G401.6 (cell line): ENCODE results near the gene ARHGEF33.

ENCODE experiments used
- FAIRE-seq: peaks from 2 replicates; lab custom pipeline; 2012; peaks lifted over from hg19 to GRCh38; lab: Jason Lieb, UNC

ARHGEF33 gene

GRCh38 chr2:38889575-38889974 lies at the start of gene ARHGEF33:
ARHGEF33 (plus strand) TSS chr2:38889875; CDS start chr2:38919448, 29,573 bp downstream.
- FAIRE-seq, result peak; percentile 72

GRCh38 chr2:38850045-38850444 lies 39.6 kb upstream of the ARHGEF33 start:
- no peak for FAIRE-seq

- no peak for FAIRE-seq
Observed at GRCh38 chr2:38856165-38856564, 33.5 kb upstream of the ARHGEF33 start.

- FAIRE-seq, result no peak
Observed at GRCh38 chr2:38862476-38862875, 27.2 kb upstream of the ARHGEF33 start.

GRCh38 chr2:38863061-38863695 lies 26.5 kb upstream of the ARHGEF33 start:
- FAIRE-seq, result no peak

- FAIRE-seq, result no peak
Observed at GRCh38 chr2:38866773-38867443, 22.8 kb upstream of the ARHGEF33 start.

- no peak for FAIRE-seq
Observed at GRCh38 chr2:38871432-38871831, 18.2 kb upstream of the ARHGEF33 start.

GRCh38 chr2:38873763-38874162 lies 15.9 kb upstream of the ARHGEF33 start:
- no peak for FAIRE-seq

- no peak for FAIRE-seq
Observed at GRCh38 chr2:38875227-38875575, 14.5 kb upstream of the ARHGEF33 start.

- peak; percentile 76 for FAIRE-seq
Observed at GRCh38 chr2:38875576-38876367, 13.9 kb upstream of the ARHGEF33 start, which contains the start of the genes DHX57 and MORN2. DHX57 (minus strand) TSS chr2:38875934; CDS start chr2:38868405, 7,529 bp downstream. MORN2 (plus strand) TSS chr2:38875976.

- FAIRE-seq, result no peak
Observed at GRCh38 chr2:38876407-38876806, 13.3 kb upstream of the ARHGEF33 start.

GRCh38 chr2:38886063-38886462 lies 3.6 kb upstream of the ARHGEF33 start:
- FAIRE-seq, result no peak

GRCh38 chr2:38887347-38887746 lies 2.3 kb upstream of the ARHGEF33 start:
- no peak for FAIRE-seq

GRCh38 chr2:38887902-38888554 lies 1.6 kb upstream of the ARHGEF33 start:
- FAIRE-seq, result no peak

GRCh38 chr2:38889045-38889444 lies 630 bp upstream of the ARHGEF33 start:
- FAIRE-seq, result no peak

- no peak for FAIRE-seq
Observed at GRCh38 chr2:38892819-38893218, 3.1 kb downstream of the ARHGEF33 start.

GRCh38 chr2:38898256-38898655 lies 8.6 kb downstream of the ARHGEF33 start:
- FAIRE-seq, result no peak

GRCh38 chr2:38900726-38901125 lies 11.1 kb downstream of the ARHGEF33 start:
- FAIRE-seq, result no peak

- no peak for FAIRE-seq
Observed at GRCh38 chr2:38905251-38905650, 15.6 kb downstream of the ARHGEF33 start.

GRCh38 chr2:38907242-38907641 lies 17.6 kb downstream of the ARHGEF33 start:
- FAIRE-seq, result no peak

- no peak for FAIRE-seq
Observed at GRCh38 chr2:38907743-38908562, 18.3 kb downstream of the ARHGEF33 start.

GRCh38 chr2:38909872-38910271 lies 20.2 kb downstream of the ARHGEF33 start:
- no peak for FAIRE-seq
